Measurements from ENCODE around the gene ZGPAT.

DNA sequence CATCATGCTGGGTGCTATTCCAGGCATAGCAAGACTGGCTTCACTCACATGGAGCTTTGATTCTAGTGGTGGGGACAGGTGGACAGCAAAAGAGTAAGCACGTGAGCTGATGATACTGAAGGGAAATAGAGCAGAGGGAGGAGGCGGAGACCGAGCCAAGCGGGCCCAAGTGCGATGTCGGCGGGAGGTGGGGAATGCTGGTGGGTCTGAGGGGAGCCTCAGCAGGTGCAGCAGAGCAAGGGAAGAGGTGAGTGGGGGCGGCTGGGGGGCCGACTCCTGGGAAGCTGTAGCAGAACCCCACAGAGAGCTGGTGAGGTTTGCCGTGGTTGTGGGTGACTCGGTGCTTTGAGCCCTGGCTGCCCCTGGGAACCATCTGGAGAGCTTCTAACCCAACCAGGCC lies 39.5 kb upstream of the ZGPAT start:
- no peak for TF ChIP-seq POLR2A (IDR thresholded peaks at IDR 0.05)
- TF ChIP-seq, protein P1, sequence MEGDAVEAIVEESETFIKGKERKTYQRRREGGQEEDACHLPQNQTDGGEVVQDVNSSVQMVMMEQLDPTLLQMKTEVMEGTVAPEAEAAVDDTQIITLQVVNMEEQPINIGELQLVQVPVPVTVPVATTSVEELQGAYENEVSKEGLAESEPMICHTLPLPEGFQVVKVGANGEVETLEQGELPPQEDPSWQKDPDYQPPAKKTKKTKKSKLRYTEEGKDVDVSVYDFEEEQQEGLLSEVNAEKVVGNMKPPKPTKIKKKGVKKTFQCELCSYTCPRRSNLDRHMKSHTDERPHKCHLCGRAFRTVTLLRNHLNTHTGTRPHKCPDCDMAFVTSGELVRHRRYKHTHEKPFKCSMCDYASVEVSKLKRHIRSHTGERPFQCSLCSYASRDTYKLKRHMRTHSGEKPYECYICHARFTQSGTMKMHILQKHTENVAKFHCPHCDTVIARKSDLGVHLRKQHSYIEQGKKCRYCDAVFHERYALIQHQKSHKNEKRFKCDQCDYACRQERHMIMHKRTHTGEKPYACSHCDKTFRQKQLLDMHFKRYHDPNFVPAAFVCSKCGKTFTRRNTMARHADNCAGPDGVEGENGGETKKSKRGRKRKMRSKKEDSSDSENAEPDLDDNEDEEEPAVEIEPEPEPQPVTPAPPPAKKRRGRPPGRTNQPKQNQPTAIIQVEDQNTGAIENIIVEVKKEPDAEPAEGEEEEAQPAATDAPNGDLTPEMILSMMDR (IDR thresholded peaks at IDR 0.05), result no peak
